Measurements from ENCODE around the gene TBC1D7. TPM values are rescaled to one million over a fixed set of nuclear protein-coding genes. Genes with fewer than 3 reads are reported as not detected.

TBC1D7 gene
- total RNA-seq, 2 donors from 2014 or later: 37.7 to 59.0 TPM

DNA sequence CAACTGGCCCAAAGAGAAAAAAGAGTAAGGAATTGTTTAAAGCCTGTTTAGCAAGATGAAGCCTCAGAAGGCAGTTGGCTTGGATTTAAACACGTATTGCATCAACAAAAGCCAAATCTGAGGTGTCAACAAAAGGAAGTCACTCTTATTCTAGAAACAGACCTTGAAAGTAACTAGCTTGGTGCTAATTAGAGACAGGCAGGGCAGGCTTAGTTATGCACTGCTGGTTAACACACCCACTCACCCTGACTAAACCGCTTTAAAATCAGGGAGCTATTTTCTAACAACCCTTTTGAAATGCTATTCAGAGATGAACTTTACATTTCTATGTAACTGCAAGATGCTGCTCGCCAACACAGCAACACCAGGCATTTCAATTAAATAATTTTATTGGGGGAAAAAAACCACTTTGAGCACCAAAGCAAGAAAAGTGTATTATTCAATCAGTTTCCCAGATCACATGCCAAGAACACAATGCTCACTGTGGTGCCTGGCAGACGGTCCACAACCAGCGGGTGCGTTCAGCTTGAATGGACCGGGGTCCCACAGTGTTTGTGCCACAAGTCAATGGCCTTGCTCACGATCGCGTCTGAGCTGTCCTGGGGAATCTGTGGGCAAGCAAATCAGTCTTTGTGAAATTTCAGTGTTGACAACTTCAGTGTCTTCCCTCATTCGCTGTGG, 23.6 kb downstream of the TBC1D7 start:
- H3K36me3 ChIP-seq (ENCODE audit: control insufficient read depth, insufficient read depth, low read length): peaks cover 93% of the 10 kb centered on the region
- Mint-ChIP-seq H3K27ac (no peak overlapping the region), H3K27me3 (ENCODE audit: insufficient read depth) (no peaks in the 10 kb centered on the region), H3K9me3 (no peaks in the 10 kb centered on the region), H3K4me1 (no peaks in the 10 kb centered on the region), H3K4me3 (no peak overlapping the region), H3K36me3 (ENCODE audit: low read depth) (peaks cover 69% of the 10 kb centered on the region)
- H3K4me1 ChIP-seq (ENCODE audit: control insufficient read depth, insufficient read depth, low read length): no peaks in the 10 kb centered on the region
- no peak overlapping the region for H3K27ac ChIP-seq (ENCODE audit: low read depth, low read length)
- H3K27me3 ChIP-seq (ENCODE audit: control insufficient read depth, insufficient read depth, low read length, poor library complexity, severe bottlenecking): no peaks in the 10 kb centered on the region
- no peak overlapping the region for H3K9ac ChIP-seq (ENCODE audit: extremely low read depth, low read length, poor library complexity, severe bottlenecking)
- DNase-seq: peak; percentile 40
- TF ChIP-seq, protein P1, sequence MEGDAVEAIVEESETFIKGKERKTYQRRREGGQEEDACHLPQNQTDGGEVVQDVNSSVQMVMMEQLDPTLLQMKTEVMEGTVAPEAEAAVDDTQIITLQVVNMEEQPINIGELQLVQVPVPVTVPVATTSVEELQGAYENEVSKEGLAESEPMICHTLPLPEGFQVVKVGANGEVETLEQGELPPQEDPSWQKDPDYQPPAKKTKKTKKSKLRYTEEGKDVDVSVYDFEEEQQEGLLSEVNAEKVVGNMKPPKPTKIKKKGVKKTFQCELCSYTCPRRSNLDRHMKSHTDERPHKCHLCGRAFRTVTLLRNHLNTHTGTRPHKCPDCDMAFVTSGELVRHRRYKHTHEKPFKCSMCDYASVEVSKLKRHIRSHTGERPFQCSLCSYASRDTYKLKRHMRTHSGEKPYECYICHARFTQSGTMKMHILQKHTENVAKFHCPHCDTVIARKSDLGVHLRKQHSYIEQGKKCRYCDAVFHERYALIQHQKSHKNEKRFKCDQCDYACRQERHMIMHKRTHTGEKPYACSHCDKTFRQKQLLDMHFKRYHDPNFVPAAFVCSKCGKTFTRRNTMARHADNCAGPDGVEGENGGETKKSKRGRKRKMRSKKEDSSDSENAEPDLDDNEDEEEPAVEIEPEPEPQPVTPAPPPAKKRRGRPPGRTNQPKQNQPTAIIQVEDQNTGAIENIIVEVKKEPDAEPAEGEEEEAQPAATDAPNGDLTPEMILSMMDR (conservative IDR thresholded peaks at IDR 0.05): no peak
- no peak overlapping the region for H3K4me3 ChIP-seq (ENCODE audit: low read length)
- no peaks in the 10 kb centered on the region for H3K9me3 ChIP-seq (ENCODE audit: control insufficient read depth, low read length)
- 93 to 99% methylated on average over 7 to 11 of the region's 11 CpGs for WGBS, 2 experiments (ENCODE audit: insufficient coverage in 1 of 2, insufficient read length in 1 of 2)

DNA sequence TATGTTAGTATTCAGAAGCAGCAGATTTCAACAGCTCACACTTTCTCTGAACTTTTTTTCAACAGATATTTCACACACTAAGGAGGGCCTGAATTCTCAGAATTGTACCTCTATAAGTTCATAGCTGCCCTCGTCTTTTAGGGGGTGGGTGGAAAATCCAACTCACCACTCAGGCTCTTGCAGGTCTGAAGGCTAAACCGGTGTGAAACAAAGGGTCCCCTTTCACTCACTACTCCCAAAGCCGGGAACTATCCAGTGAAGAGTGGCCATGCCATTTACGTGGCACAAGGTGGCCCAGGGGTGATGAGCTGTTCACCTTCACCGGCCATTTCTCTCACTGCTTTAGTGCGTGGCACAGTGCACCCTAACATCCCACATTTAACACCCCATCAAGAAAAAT, 24.2 kb downstream of the TBC1D7 start:
- 95 to 100% methylated on average over 5 to 6 of the region's 6 CpGs for WGBS, 2 experiments (ENCODE audit: insufficient coverage in 1 of 2, insufficient read length in 1 of 2)
- no peak overlapping the region for H3K27ac ChIP-seq (ENCODE audit: low read depth, low read length)
- H3K9me3 Mint-ChIP-seq: no peaks in the 10 kb centered on the region
- H3K4me3 Mint-ChIP-seq: no peak overlapping the region
- no peak overlapping the region for H3K4me3 ChIP-seq (ENCODE audit: low read length)
- no peaks in the 10 kb centered on the region for H3K9me3 ChIP-seq (ENCODE audit: control insufficient read depth, low read length)
- DNase-seq: peak; percentile 15
- H3K36me3 Mint-ChIP-seq (ENCODE audit: low read depth): peaks cover 67% of the 10 kb centered on the region
- H3K27me3 Mint-ChIP-seq (ENCODE audit: insufficient read depth): no peaks in the 10 kb centered on the region
- H3K27me3 ChIP-seq (ENCODE audit: control insufficient read depth, insufficient read depth, low read length, poor library complexity, severe bottlenecking): no peaks in the 10 kb centered on the region
- H3K4me1 Mint-ChIP-seq: no peaks in the 10 kb centered on the region
- H3K4me1 ChIP-seq (ENCODE audit: control insufficient read depth, insufficient read depth, low read length): no peaks in the 10 kb centered on the region
- H3K27ac Mint-ChIP-seq: no peak overlapping the region
- H3K36me3 ChIP-seq (ENCODE audit: control insufficient read depth, insufficient read depth, low read length): peaks cover 90% of the 10 kb centered on the region
- no peak overlapping the region for H3K9ac ChIP-seq (ENCODE audit: extremely low read depth, low read length, poor library complexity, severe bottlenecking)
- TF ChIP-seq, protein P1 (conservative IDR thresholded peaks at IDR 0.05): no peak

DNA sequence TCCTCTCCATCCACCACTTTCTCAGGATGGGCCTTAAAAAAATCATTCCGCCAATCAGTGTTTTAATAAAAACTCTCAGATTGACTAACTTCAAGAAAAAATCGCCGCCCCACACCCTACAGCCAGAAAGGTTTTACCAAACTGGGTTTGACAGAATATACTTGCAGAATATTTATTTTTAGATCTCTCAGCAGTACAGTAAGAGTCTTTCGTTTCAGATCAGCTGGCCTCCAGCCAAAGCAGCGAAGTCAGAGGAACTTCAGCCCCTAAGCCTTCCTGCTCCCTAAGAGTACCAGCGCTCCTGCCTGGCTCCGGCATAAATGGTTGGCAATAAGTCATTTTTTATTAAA, 24.7 kb downstream of the TBC1D7 start:
- peaks cover 90% of the 10 kb centered on the region for H3K36me3 ChIP-seq (ENCODE audit: control insufficient read depth, insufficient read depth, low read length)
- H3K27ac Mint-ChIP-seq: no peak overlapping the region
- WGBS, 2 experiments (ENCODE audit: insufficient coverage in 1 of 2, insufficient read length in 1 of 2): 90 to 94% methylated on average over 2 to 7 of the region's 7 CpGs

More for the DNA sequence above, 24.7 kb downstream of the TBC1D7 start:
- H3K36me3 Mint-ChIP-seq (ENCODE audit: low read depth): peaks cover 63% of the 10 kb centered on the region
- H3K4me3 Mint-ChIP-seq: no peak overlapping the region
- Histone ChIP-seq H3K9ac (ENCODE audit: extremely low read depth, low read length, poor library complexity, severe bottlenecking) (no peak overlapping the region), H3K4me1 (ENCODE audit: control insufficient read depth, insufficient read depth, low read length) (no peaks in the 10 kb centered on the region), H3K4me3 (ENCODE audit: low read length) (no peak overlapping the region), H3K27me3 (ENCODE audit: control insufficient read depth, insufficient read depth, low read length, poor library complexity, severe bottlenecking) (no peaks in the 10 kb centered on the region), H3K27ac (ENCODE audit: low read depth, low read length) (no peak overlapping the region), H3K9me3 (ENCODE audit: control insufficient read depth, low read length) (no peaks in the 10 kb centered on the region)
- H3K4me1 Mint-ChIP-seq: no peaks in the 10 kb centered on the region
- H3K27me3 Mint-ChIP-seq (ENCODE audit: insufficient read depth): no peaks in the 10 kb centered on the region
- no peak for DNase-seq
- TF ChIP-seq, protein P1 (conservative IDR thresholded peaks at IDR 0.05): no peak
- H3K9me3 Mint-ChIP-seq: no peaks in the 10 kb centered on the region

Data from endodermal cell (in vitro differentiated cells).